ENCODE results near the gene PTH.

The PTH gene

DNA sequence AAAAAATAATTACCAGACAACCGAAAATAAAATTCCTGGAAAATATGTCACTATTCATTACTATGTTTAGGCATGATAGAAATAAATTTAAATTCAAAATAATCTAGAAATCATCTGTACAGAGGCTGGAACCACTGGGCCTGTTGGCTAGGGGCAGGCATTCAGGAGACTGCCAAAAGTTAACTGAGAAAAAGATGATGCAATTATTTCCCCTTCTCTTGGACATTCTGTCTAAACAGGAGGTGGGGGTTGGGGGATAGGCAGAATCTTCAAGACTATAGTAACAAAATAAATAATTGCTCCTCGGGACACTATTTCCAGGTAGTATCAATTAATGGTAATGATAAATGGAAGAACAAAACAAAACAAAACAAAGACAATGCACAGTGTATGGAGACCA, 46.9 kb downstream of the PTH start:
- DNase-seq, result no peak

DNA sequence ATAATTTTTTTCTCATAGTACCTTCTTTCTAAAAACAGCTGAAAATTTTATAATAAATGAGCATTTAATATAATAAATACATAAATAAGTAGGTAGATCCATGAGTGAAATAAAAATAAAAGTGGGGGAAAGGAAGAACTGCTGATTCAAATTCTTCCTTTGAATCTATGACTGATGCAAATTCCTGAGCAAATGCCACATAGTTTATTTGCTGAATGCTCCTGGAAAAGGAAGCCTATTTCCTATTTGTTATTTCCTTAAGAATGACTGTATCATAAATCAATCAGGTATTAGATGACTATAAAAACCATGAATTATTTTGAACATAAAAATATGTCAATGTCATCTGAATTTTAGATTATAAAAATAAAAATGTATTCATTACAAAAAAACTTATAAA, 49.4 kb downstream of the PTH start:
- peak in 1 of 2 experiments; percentile 43 for DNase-seq

DNA sequence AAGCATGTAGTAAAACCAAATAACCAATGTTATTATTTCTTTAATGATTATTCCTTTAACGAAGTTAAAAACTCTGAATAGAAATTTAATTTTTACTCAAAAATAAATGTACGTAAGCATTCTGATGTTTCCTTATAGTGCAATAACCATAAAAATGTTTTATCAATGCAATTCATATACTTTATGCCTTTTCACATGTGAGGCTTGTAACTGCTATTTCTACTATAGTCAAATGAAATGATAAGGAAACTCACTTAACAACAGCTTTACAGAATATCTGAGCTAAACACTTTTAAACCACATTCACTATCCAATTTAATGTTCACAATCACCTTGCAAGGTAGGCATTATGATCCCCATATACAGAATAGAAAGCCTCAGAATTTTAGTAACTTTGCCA, 50.2 kb downstream of the PTH start:
- no peak for DNase-seq

Measured in NCI-H526 (cell line).